Measurements from ENCODE around the gene CNEP1R1.

GRCh38 chr16:50065624-50066481, 40.8 kb downstream of the CNEP1R1 start, which contains the start of gene HEATR3:
- no peak for TF ChIP-seq EP300 (IDR thresholded peaks at IDR 0.05)
- TF ChIP-seq POLR2A (IDR thresholded peaks at IDR 0.05; ENCODE audit: low read depth): no peak

All from esophagus muscularis mucosa (tissue), 2 donors.